Stimulated activated naive CD4-positive, alpha-beta T cell (primary cell): ENCODE data around the gene ARID4A.
"Not testable (repeated sequence)": the region's sequence is repeated elsewhere in the genome, so short reads cannot be mapped to it uniquely, and the experiment has no call there.

Experiments used
- DNase-seq, 6 experiments: peaks; one replicate each; lab custom pipeline; 2025; lab: John Stamatoyannopoulos, UW

ARID4A gene

DNA sequence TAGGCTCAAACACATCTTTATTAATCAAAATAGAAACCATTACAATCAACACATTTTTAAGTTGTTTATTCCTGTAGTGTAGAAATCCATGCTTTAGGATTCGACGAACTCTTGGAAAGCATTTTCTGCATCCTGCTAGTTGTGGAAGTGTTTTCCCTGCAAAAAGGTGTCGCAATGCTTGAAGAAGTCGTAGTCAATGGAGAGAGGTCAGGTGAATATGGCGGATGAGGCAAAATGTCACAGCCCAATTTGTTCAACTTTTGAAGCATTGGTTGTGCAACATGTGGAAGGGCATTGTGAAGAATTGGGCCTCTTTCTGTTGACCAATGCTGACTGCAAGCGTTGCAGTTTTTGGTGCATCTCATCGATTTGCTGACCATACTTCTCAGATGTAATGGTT is 4.2 kb upstream of the ARID4A start:
- DNase-seq: no peak

DNA sequence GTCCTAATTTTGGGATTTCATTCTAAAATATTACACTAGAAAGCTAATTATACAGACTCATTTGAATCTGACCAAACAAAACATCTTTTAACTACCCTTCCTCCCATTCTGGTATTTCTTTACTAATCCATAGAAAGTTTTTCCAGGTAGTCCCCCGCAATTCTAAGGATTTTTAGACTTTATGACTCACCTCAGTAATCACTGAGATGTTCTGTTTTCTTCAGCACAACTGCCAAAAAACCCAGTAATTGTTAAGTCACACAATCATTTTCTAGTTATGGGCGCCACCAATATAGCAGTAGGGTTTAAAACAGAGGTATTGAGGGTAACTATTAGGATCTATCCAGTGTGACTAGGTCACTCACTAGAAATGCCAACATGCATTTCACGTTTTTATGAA is 1.6 kb upstream of the ARID4A start:
- no peak for DNase-seq

DNA sequence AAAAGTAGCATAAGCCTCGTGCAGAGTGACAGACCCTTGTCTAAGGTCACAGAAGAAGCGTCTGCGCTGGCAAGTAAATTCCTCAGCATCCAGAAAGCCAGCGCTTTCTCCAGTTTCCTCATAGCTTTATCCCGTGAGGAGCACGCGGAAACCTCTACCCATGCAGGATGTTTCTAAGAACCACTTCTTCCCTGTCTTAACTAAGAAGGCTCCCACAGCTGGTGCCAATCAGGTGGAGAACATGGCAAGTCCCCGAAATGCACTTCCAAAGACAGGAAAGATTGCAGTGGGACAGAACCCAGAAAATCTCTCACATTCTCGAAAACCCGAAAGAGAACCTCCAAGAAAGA is 968 bp upstream of the ARID4A start:
- no peak for DNase-seq

DNA sequence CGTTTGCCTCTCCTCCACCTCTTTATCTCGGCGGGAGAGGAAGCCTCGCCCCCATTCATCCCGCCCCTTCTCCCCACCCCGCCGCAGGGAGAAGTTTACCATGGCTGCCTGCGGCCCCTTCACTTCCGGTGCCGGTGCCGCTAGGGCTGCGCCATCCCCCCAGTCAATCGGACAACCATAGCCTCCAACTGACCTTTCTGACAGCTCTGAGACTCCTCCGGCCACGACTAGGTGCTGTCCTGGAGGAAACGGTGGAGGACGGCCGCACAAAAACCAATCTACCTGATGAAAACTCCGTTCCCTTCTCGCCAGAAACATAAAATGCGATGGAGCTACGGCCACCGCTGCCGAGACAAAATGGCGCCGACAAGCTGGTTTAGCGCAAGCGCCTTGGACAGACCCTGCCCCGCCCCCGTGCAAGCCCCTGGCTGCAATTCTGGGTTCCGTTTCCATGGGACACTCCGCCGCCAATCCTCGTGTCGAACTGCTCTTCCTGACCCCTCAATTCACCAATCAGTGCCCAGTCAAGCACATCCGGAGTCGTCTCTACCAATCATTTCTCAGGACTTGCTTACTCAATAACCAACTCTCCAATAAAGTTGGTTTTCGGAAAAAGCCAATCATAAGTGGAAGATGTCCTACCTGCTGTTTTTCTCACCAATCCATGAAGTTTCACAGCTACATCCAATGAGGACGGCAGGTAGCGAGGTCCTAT is 436 bp upstream of the ARID4A start:
- DNase-seq: peak; percentile 98 to 100 (median 98)

DNA sequence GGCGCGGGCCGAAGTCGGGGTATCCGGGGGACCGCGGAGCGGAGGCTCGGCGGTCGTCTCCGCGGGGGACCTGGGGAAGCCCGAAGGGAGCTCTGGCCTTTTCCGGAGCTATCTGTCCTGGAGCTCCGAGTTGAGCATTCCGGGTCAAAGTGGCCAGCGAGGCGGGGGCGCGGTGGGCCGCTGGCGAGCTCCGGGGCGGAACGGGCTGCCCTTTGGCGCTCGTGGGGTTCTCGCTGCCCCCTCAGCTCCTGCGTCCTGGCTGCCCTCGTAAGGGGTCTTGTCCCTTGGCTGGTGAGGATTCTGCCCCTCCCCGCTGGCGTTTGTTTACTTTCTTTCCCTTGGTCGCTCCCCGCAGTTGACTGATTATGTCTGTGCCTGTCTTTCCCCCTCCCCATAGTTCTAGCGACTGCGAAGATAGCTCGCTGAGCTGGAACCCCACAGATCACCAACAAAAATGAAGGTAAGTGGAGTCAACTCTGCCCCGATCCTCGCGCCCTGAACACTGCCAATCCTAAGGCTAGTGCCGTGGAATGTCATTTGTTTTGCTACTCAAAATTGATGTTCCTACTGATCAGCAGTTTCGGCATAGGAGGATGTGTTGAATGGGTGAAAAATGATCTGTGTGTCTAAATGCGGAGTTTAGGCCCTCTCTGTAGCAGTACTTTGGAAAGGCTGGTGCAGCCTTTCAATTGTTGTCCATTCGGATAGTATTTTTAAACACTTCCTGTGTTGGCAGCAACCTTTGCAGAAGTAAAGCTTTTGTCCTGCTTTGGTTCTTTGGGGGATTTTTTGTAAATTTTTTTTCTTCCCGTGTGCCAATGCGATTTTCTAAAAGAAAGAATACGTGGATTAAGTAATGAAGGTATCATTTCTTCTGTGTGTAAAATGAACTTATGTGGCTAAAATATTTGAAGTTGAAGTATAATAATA is 1.3 kb downstream of the ARID4A start:
- peak in 1 of 6 experiments; percentile 24 for DNase-seq

- no peak for DNase-seq
Measured at GRCh38 chr14:58301416-58301815, 3.1 kb downstream of the ARID4A start.

DNA sequence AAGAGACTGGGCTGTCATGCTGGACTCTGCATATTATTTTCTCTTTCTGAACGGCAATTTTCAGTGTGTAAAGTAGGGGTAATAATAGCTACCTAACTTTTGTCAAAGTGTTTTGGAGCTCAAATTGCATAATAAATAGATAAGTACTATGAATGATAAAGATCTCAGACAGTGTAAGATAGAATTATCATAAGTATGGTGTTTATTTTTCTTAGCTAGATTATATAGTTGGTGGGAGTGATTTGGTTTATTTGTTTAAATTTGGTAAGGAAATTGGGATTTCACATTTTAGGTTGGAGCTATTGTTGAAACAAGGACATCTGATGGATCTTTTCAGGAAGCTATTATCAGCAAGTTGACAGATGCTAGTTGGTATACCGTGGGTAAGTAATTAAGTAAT is 7.4 kb downstream of the ARID4A start:
- no peak for DNase-seq

GRCh38 chr14:58307597-58308316 is 9.4 kb downstream of the ARID4A start:
- no peak for DNase-seq

- no peak for DNase-seq
Measured at GRCh38 chr14:58309086-58309485, 10.7 kb downstream of the ARID4A start.

- no peak for DNase-seq
Measured at GRCh38 chr14:58313699-58314098, 15.3 kb downstream of the ARID4A start.

DNA sequence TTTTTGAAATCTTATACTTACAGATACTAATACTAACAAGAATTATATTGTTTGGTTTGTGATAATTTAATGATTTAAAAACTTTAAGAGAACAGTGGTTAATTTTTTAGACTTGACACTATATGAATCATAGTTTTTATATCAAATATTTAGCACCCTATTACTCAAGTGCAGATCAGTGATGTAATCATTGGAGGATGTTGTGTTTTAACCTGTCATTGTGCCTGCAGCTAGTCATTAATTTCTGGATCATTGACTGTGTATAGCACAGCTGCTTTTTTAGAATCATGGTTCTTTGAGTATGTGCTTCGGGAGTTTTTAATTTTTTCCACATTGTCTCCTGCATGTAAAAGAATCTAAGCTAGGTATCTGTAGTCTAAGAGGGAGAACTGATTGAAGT is 17.3 kb downstream of the ARID4A start:
- DNase-seq: no peak

GRCh38 chr14:58327019-58327418 is 28.7 kb downstream of the ARID4A start:
- no peak for DNase-seq

- peak; percentile 59 to 96 (median 95) for DNase-seq
Measured at GRCh38 chr14:58331111-58331510, 32.8 kb downstream of the ARID4A start.

- no peak for DNase-seq
Measured at GRCh38 chr14:58332561-58332960, 34.2 kb downstream of the ARID4A start.

- not testable (repeated sequence) for DNase-seq
Measured at GRCh38 chr14:58339666-58340065, 41.3 kb downstream of the ARID4A start.

DNA sequence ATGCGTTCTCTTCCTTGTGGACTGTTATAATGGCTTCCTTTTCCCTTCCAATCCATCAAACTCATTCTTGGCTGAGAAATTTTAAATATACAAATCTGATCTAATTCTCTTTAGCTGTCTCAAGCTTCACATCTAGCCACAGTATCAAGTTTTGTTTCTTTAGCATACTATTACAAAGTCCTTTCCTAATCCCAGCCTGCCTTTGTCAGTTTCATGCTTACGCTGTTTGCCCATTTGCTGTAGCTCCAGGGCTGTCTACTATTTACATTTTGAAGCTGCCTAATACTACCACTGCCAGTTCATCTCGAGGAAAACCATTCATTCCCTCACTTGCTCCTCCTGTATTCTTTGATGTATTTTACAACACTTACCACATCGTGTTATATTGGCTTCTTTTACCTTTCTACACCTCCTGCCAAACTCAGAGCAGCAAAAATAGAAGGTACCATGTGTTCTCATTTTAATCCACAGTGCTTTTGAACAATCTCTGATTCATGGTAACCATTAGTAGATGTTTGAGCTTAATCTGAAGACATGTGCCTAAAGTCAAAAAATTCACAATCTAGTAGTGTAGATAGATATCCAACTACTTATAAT is 42.9 kb downstream of the ARID4A start:
- no peak for DNase-seq

DNA sequence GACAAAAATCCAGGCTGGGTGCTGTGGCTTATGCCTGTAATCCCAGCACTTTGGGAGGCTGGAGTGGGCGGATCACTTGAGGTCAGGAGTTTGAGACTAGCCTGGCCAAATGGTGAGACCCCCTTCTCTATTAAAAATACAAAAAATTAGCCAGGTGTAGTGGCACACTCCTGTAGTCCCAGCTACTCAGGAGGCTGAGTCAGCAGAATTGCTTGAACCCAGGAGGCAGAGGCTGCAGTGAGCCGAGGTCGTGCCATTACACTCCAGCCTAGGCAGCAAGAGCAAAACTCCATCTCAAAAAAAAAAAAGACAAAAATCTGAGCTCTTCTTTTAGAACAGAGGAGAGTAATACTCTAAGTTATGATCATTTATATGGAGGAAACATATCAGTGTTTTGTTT is 45.2 kb downstream of the ARID4A start:
- DNase-seq: not testable (repeated sequence)

- peak in 1 of 6 experiments; percentile 1 for DNase-seq
Measured at GRCh38 chr14:58353516-58354299, 55.4 kb downstream of the ARID4A start.

GRCh38 chr14:58354808-58355207 is 56.5 kb downstream of the ARID4A start:
- DNase-seq: no peak

DNA sequence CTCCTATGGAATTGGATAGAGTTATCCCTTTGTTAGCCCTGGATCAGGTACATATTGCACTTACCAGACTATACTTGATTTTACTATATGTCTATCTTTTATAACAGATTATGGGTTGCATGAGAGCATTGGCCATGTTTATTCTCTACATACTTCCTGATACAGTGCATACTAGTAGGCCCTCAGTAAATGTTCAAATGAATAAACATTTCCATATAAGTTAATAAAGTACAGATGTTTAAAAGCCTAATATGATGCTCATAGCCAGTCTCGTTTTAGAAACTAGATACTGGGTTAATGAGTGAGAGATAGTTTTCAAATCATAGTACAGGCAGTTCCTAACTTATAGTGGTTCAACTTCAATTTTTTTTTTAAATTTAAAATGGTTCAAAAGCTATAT is 57.9 kb downstream of the ARID4A start:
- no peak for DNase-seq

GRCh38 chr14:58362272-58362671 is 63.9 kb downstream of the ARID4A start:
- DNase-seq: not testable (repeated sequence)
